Suprapubic skin (tissue), 4 donors: ENCODE results near the gene SPAG9. TPM values are rescaled to one million over a fixed set of nuclear protein-coding genes. Genes with fewer than 3 reads are reported as not detected.

ENCODE experiments used
- DNase-seq, 2 donors: peaks; one replicate each; pipeline ENCODE4 v3.0.0-alpha.2; 2019; ENCODE audit warnings: low spot score in 2 of 2
- H3K27ac ChIP-seq: fragments of 200-600 bp; sonication (generic); one replicate; pipeline ENCODE4 v1.5.1; 2019
- H3K27me3 ChIP-seq: fragments of 200-600 bp; sonication (generic); one replicate; pipeline ENCODE4 v1.5.1; 2019
- H3K36me3 ChIP-seq: fragments of 200-600 bp; sonication (generic); one replicate; pipeline ENCODE4 v1.5.1; 2019
- H3K4me1 ChIP-seq: fragments of 200-600 bp; sonication (generic); one replicate; pipeline ENCODE4 v1.5.1; 2019
- H3K4me3 ChIP-seq: fragments of 200-600 bp; sonication (generic); one replicate; pipeline ENCODE4 v1.5.1; 2019; ENCODE audit warnings: mild to moderate bottlenecking
- H3K9me3 ChIP-seq: fragments of 200-600 bp; sonication (generic); one replicate; pipeline ENCODE4 v1.5.1; 2019
- EP300 ChIP-seq: sonication (generic); formaldehyde crosslinking; IDR thresholded peaks from one replicate; pipeline ENCODE4 v1.6.1; 2017; ENCODE audit warnings: antibody characterized with exemption
- POLR2A ChIP-seq, 2 donors: fragments of 450-650 bp; IDR thresholded peaks; one replicate each; pipeline ENCODE4 v1.6.1; 2017; ENCODE audit warnings: antibody characterized with exemption in 2 of 2, mild to moderate bottlenecking in 2 of 2, moderate library complexity in 2 of 2
- POLR2AphosphoS5 ChIP-seq, 3 donors: sonication (generic); formaldehyde crosslinking; IDR thresholded peaks; one replicate each; pipeline ENCODE4 v1.6.1; 2017; ENCODE audit warnings: antibody characterized with exemption in 3 of 3
- WGBS: methylation state at CpG from one replicate; pipeline ENCODE4 v1.1.5; 2018; 5-methylcytosine and 5-hydroxymethylcytosine counted together
- total RNA-seq, 4 donors: library from RNA; depleted of rRNA; stranded (reverse); fragments of >200 nt; gene quantifications; one replicate each; pipeline ENCODE4 v1.1.0, GENCODE V29; 2016
- TF ChIP-seq, protein P1 (sequence below), 2 donors: fragments of 200-600 bp in 1 of 2; fragments of 450-650 bp in 1 of 2; sonication (generic) in 1 of 2; IDR thresholded peaks; one replicate each; pipeline ENCODE4 v1.5.1; 2016 to 2019; ENCODE audit warnings: antibody characterized with exemption in 2 of 2, mild to moderate bottlenecking in 1 of 2, moderate library complexity in 1 of 2

Gene SPAG9
- total RNA-seq, 4 donors from 2014 or later, result 68.8 to 176 (median 80.6) TPM

DNA sequence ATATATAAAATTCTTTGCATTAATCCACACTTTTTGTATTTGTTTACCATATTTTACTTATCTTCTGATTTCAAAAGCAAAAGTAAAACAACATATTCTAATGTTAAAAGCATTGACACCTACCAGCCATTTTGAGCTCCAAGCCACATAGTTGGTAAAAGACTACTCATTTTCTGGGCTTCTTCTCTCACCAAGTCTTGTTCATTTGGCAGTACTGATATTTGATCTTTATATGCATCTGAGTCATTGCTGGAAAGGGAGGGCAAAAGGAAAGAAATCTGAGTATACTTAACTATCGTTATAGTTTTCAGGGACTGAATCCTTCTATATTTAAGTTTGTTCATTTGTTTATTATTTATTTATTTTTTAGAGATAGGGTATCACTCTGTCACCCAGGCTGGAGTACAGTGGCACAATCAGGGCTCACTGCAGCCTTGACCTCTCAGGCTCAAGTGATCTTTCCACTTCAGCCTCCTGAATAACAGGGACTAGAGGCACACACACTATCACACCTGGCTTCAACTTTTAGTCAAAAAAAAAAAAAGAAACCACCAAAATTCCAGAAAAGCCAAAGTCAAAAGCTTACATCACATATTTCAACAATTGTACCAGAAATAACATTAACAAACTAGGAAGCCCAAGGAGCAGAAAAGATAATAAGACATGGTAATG lies 133.5 kb downstream of the SPAG9 start:
- Histone ChIP-seq H3K4me1 (no peaks in the 10 kb centered on the region), H3K9me3 (no peaks in the 10 kb centered on the region), H3K27me3 (no peaks in the 10 kb centered on the region), H3K27ac (no peak overlapping the region), H3K4me3 (no peak overlapping the region), H3K36me3 (peaks cover 86% of the 10 kb centered on the region)
- no peak for TF ChIP-seq EP300
- TF ChIP-seq POLR2A (IDR thresholded peaks at IDR 0.05), result no peak
- no peak for TF ChIP-seq POLR2AphosphoS5 (IDR thresholded peaks at IDR 0.05)
- TF ChIP-seq, protein P1, sequence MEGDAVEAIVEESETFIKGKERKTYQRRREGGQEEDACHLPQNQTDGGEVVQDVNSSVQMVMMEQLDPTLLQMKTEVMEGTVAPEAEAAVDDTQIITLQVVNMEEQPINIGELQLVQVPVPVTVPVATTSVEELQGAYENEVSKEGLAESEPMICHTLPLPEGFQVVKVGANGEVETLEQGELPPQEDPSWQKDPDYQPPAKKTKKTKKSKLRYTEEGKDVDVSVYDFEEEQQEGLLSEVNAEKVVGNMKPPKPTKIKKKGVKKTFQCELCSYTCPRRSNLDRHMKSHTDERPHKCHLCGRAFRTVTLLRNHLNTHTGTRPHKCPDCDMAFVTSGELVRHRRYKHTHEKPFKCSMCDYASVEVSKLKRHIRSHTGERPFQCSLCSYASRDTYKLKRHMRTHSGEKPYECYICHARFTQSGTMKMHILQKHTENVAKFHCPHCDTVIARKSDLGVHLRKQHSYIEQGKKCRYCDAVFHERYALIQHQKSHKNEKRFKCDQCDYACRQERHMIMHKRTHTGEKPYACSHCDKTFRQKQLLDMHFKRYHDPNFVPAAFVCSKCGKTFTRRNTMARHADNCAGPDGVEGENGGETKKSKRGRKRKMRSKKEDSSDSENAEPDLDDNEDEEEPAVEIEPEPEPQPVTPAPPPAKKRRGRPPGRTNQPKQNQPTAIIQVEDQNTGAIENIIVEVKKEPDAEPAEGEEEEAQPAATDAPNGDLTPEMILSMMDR (IDR thresholded peaks at IDR 0.05), result no peak
- DNase-seq, result no peak
- WGBS, result 84% methylated on average over 1 of the region's 1 CpG

DNA sequence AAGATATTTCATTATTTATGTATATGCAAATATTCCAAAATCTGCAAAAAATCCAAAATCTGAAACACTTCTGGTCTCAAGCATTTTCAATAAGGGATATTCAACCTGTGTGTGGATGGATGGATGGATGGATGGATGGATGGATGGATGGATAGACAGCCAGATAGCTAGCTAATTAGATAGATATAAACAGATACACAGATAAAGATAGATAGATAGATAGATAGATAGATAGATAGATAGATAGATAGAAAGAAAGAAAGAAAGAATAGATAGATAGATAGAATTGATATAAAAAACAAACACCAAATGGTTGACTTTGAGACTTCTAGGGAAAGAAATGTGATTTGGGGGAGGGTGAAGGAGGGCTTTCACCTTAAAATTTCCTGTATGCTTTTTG lies 139.4 kb downstream of the SPAG9 start:
- Histone ChIP-seq H3K36me3 (peaks cover 88% of the 10 kb centered on the region), H3K27me3 (no peaks in the 10 kb centered on the region), H3K4me1 (no peaks in the 10 kb centered on the region), H3K4me3 (no peak overlapping the region), H3K9me3 (no peaks in the 10 kb centered on the region), H3K27ac (no peak overlapping the region)
- DNase-seq, result no peak
- TF ChIP-seq POLR2A (IDR thresholded peaks at IDR 0.05), result no peak
- TF ChIP-seq POLR2AphosphoS5 (IDR thresholded peaks at IDR 0.05), result no peak
- TF ChIP-seq, protein P1 (IDR thresholded peaks at IDR 0.05), result no peak
- no peak for TF ChIP-seq EP300

DNA sequence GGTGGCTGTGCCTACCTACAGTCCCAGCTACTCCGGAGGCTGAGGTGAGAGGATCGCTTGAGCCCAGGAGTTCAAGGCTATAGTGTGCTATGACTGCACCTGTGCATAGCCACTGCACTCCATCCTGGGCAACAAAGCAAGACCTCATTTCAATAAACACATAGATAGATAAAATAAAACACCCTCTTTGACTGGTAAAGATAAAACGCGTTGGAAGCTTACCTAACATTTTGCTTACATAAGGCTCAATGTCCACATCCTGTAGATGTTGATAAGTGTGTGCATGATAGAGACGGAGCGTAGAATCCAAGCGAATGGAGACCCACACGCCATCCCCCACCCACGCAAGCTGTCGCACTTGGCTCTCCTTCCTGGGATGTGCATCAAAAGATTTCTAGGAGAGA lies 141.1 kb downstream of the SPAG9 start:
- H3K36me3 ChIP-seq, result peaks cover 86% of the 10 kb centered on the region
- WGBS, result 89% methylated on average over 10 of the region's 10 CpGs

DNA sequence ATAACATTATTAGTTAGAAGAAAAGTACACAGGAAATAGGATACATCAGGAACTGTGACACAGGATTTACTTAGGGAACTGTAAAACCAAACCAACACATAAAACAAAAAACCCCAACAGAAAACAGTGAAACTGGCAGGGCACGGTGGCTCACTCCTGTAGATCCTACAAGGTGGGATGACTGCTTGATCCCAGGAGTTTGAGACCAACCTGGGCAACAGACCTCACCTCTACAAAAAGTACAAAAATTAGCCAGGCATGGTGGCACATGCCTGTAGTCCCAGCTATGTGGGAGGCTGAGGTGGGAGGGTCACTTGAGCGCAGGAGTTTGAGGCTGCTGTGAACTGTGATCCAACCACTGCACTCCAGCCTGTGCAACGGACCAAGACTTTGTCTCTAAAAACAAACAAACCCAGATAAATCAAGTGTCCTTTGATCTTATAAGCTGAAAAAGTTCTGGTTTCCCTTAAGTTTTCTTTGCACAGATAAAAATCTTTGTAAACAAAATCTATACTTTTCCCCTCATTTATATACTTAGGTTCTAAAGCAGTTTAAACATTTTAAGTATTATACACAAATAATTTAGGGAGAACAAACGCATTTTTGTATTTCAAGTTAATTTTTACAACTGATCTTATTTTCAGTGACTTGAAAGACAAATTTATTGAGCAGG lies 143.0 kb downstream of the SPAG9 start:
- no peak overlapping the region for H3K4me3 ChIP-seq
- H3K27ac ChIP-seq, result no peak overlapping the region
- H3K27me3 ChIP-seq, result no peaks in the 10 kb centered on the region
- H3K4me1 ChIP-seq, result no peaks in the 10 kb centered on the region
- WGBS, result 75% methylated on average over 4 of the region's 4 CpGs
- H3K36me3 ChIP-seq, result peaks cover 82% of the 10 kb centered on the region
- no peak for TF ChIP-seq POLR2A (IDR thresholded peaks at IDR 0.05)
- no peak for DNase-seq
- no peaks in the 10 kb centered on the region for H3K9me3 ChIP-seq

More for the DNA sequence above, 141.1 kb downstream of the SPAG9 start:
- TF ChIP-seq POLR2A (IDR thresholded peaks at IDR 0.05) (no peak), EP300 (no peak)
- TF ChIP-seq, protein P1 (IDR thresholded peaks at IDR 0.05), result no peak
- no peaks in the 10 kb centered on the region for H3K9me3 ChIP-seq
- no peak overlapping the region for H3K27ac ChIP-seq
- no peak for DNase-seq
- no peaks in the 10 kb centered on the region for H3K4me1 ChIP-seq
- H3K4me3 ChIP-seq, result no peak overlapping the region
- H3K27me3 ChIP-seq, result no peaks in the 10 kb centered on the region

DNA sequence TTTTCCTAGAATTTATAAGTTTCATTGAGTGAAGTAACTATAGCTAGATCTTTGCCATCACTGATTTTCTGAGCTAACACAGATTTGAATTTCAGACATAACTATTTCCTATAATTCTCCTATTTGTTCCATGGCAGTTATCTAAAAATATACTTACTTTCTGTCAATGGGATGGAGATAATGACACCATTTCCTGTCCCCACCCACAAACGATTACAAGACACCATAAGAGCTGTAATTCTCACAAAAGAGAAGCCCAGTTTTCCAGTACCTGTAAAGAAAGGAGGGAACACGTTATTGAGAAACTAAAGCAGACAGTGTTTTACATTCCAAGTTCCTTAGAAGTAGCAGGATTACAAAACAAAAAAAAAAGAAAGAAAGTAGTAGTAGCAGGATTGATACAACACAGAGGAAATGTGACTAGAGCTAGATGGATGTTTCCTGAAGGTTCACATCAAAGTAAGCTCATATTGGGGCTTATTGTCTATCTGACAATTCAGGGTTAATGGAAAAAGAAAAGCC lies 143.7 kb downstream of the SPAG9 start:
- no peak for DNase-seq
- WGBS, result 38% methylated on average over 2 of the region's 2 CpGs
- no peak overlapping the region for H3K27ac ChIP-seq
- no peaks in the 10 kb centered on the region for H3K9me3 ChIP-seq
- H3K4me1 ChIP-seq, result no peaks in the 10 kb centered on the region
- TF ChIP-seq EP300, result no peak
- peaks cover 76% of the 10 kb centered on the region for H3K36me3 ChIP-seq
- no peaks in the 10 kb centered on the region for H3K27me3 ChIP-seq
- H3K4me3 ChIP-seq, result no peak overlapping the region
